Panc1 (cell line): Measurements from ENCODE around the gene GRIP1. TPM values are rescaled to one million over a fixed set of nuclear protein-coding genes. Genes with fewer than 3 reads are reported as not detected.

Experiments
- ATAC-seq: fragments of 200-7000 bp; cut with Tn5 transposase; 2 replicates; pipeline ENCODE4 v1.9.1; 2020; ENCODE audit warnings: mild to moderate bottlenecking, moderate library complexity
- BruUV-seq: library from RNA; stranded (reverse); fragments of 400-500 nt; replicated peaks from 2 replicates; lab custom pipeline; 2021; lab: Mats Ljungman, UMichigan
- CTCF ChIA-PET: fragments of 300-600 bp; sonication (Branson Sonifier 250); formaldehyde crosslinking; loops from one replicate; lab custom pipeline; 2022; ENCODE audit warnings: antibody characterized with exemption; lab: Charles Lee
- POLR2A ChIA-PET: fragments of 300-600 bp; sonication (Branson Sonifier 250); formaldehyde crosslinking; loops from one replicate; lab custom pipeline; 2022; ENCODE audit warnings: antibody characterized with exemption; lab: Charles Lee
- DNase-seq: peaks from one replicate; pipeline ENCODE4 v3.0.0-alpha.2; 2010; ENCODE audit warnings: low read depth, low spot score
- H3K27ac ChIP-seq: 2 replicates; pipeline ENCODE4 v1.5.1; 2011; ENCODE audit warnings: mild to moderate bottlenecking, low read length, inconsistent platforms
- H3K27me3 ChIP-seq: fragments of 200-500 bp; sonication (Bioruptor generic); 2 replicates; pipeline ENCODE4 v1.6.0; 2014; ENCODE audit warnings: low read length, inconsistent platforms; ENCODE audit not compliant: control insufficient read depth, insufficient read depth
- H3K36me3 ChIP-seq: fragments of 200-500 bp; sonication (Bioruptor generic); 2 replicates; pipeline ENCODE4 v1.5.1; 2014; ENCODE audit warnings: inconsistent platforms, mild to moderate bottlenecking, low read length, moderate library complexity; ENCODE audit not compliant: control insufficient read depth, insufficient read depth
- H3K4me1 ChIP-seq: 2 replicates; pipeline ENCODE4 v1.5.1; 2011; ENCODE audit warnings: inconsistent platforms, mild to moderate bottlenecking, low read length, moderate library complexity; ENCODE audit not compliant: control insufficient read depth, insufficient read depth
- H3K4me3 ChIP-seq, 2 experiments: 2 replicates each; pipeline ENCODE4 v1.5.1; 2011 to 2012; ENCODE audit warnings: low read depth in 2 of 2, low read length in 2 of 2, mild to moderate bottlenecking in 2 of 2, inconsistent platforms in 1 of 2, moderate library complexity in 1 of 2
- H3K9me3 ChIP-seq: fragments of 200-500 bp; sonication (Bioruptor generic); 2 replicates; pipeline ENCODE4 v1.5.1; 2014; ENCODE audit warnings: low read depth, mild to moderate bottlenecking, inconsistent platforms, low read length, moderate library complexity; ENCODE audit not compliant: control insufficient read depth, insufficient read depth
- POLR2AphosphoS5 ChIP-seq: IDR thresholded peaks from 2 replicates; pipeline ENCODE4 v1.6.1; 2012; ENCODE audit warnings: mild to moderate bottlenecking, low read depth, low read length, moderate library complexity
- SIN3A ChIP-seq: IDR thresholded peaks from 2 replicates; pipeline ENCODE4 v1.6.1; 2012; ENCODE audit warnings: low read depth, mild to moderate bottlenecking, low read length, moderate library complexity, borderline replicate concordance; ENCODE audit not compliant: insufficient read depth
- TCF7L2 ChIP-seq: IDR thresholded peaks from 2 replicates; pipeline ENCODE4 v1.6.1; 2011; ENCODE audit warnings: mild to moderate bottlenecking, low read depth, low read length, inconsistent platforms
- in situ Hi-C: cut with HindIII; loops from 2 replicates; pipeline ENCODE4 v1.10.0; 2016; ENCODE audit warnings: low sequenced_read_pairs, low pct_unique_long_range_greater_than_20kb
- intact Hi-C: fragments of 100-400 bp; cut with micrococcal nuclease; formaldehyde crosslinking; loops from one replicate; pipeline ENCODE4 v1.10.0; 2022; ENCODE audit not compliant: unreplicated experiment
- total RNA-seq: library from RNA; stranded (reverse); gene quantifications from one replicate; pipeline ENCODE4 v1.2.1, GENCODE V29; 2021; ENCODE audit not compliant: unreplicated experiment
- TF ChIP-seq, protein P1 (sequence below): fragments of 450-650 bp; IDR thresholded peaks from 2 replicates; pipeline ENCODE4 v1.5.1; 2017; ENCODE audit warnings: mild to moderate bottlenecking
- TF ChIP-seq, protein P2 (sequence below), 2 experiments: IDR thresholded peaks; 2 replicates each; pipeline ENCODE4 v1.6.1; 2011 to 2012; ENCODE audit warnings: low read depth in 2 of 2, control low read depth in 1 of 2, low read length in 1 of 2, mild to moderate bottlenecking in 1 of 2, moderate library complexity in 1 of 2; ENCODE audit not compliant: insufficient read depth in 1 of 2

GRIP1 gene
- total RNA-seq, 1 experiment from 2014 or later: 9.2 TPM

DNA sequence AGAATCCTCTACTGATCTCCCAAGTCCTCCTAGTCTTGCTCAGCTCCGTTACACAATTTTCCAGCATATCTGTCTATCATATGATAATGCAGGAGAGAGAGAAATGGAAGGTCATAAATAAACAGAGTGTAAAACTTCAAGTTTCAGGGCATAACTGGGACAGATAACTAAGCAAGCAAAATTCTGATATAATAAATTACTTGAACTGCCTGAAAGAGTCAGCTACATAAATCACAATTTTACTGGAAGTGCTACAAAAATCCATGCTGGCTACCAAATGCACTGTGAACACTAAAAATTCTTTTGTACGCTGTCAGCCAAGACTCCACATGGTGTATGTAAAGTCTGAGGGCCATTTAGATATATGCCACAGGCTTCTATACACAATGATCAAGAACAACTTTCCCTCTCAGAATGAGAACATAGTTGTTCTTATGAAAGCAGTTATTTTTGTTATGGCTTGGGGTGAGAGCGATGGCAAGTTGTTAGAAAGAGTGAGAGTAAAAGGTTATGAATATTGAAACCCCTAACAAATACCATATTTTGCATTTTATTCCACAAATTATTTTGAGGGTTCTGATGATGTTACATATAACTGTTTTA is 41.1 kb downstream of the GRIP1 start:
- Histone ChIP-seq H3K9me3 (no peaks in the 10 kb centered on the region), H3K27ac (no peak overlapping the region), H3K27me3 (no peaks in the 10 kb centered on the region), H3K36me3 (no peaks in the 10 kb centered on the region), H3K4me1 (no peaks in the 10 kb centered on the region), H3K4me3 (no peak overlapping the region)
- no TSS peak for BruUV-seq
- intact Hi-C loops (no loop called here), in situ Hi-C loops (no loop called here)
- TF ChIP-seq TCF7L2 (no peak), POLR2AphosphoS5 (no peak)
- TF ChIP-seq, protein P1, sequence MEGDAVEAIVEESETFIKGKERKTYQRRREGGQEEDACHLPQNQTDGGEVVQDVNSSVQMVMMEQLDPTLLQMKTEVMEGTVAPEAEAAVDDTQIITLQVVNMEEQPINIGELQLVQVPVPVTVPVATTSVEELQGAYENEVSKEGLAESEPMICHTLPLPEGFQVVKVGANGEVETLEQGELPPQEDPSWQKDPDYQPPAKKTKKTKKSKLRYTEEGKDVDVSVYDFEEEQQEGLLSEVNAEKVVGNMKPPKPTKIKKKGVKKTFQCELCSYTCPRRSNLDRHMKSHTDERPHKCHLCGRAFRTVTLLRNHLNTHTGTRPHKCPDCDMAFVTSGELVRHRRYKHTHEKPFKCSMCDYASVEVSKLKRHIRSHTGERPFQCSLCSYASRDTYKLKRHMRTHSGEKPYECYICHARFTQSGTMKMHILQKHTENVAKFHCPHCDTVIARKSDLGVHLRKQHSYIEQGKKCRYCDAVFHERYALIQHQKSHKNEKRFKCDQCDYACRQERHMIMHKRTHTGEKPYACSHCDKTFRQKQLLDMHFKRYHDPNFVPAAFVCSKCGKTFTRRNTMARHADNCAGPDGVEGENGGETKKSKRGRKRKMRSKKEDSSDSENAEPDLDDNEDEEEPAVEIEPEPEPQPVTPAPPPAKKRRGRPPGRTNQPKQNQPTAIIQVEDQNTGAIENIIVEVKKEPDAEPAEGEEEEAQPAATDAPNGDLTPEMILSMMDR: no peak
- TF ChIP-seq, protein P2, sequence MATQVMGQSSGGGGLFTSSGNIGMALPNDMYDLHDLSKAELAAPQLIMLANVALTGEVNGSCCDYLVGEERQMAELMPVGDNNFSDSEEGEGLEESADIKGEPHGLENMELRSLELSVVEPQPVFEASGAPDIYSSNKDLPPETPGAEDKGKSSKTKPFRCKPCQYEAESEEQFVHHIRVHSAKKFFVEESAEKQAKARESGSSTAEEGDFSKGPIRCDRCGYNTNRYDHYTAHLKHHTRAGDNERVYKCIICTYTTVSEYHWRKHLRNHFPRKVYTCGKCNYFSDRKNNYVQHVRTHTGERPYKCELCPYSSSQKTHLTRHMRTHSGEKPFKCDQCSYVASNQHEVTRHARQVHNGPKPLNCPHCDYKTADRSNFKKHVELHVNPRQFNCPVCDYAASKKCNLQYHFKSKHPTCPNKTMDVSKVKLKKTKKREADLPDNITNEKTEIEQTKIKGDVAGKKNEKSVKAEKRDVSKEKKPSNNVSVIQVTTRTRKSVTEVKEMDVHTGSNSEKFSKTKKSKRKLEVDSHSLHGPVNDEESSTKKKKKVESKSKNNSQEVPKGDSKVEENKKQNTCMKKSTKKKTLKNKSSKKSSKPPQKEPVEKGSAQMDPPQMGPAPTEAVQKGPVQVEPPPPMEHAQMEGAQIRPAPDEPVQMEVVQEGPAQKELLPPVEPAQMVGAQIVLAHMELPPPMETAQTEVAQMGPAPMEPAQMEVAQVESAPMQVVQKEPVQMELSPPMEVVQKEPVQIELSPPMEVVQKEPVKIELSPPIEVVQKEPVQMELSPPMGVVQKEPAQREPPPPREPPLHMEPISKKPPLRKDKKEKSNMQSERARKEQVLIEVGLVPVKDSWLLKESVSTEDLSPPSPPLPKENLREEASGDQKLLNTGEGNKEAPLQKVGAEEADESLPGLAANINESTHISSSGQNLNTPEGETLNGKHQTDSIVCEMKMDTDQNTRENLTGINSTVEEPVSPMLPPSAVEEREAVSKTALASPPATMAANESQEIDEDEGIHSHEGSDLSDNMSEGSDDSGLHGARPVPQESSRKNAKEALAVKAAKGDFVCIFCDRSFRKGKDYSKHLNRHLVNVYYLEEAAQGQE (IDR thresholded peaks at IDR 0.05; ENCODE audit: insufficient read depth in 1 of 2, low read depth in 2 of 2, low read length in 1 of 2): no peak
- no peak for ATAC-seq
- POLR2A ChIA-PET: no interaction called here
- CTCF ChIA-PET: interaction anchor here (0.5 kb wide), 1 partner anchor 370 kb away, joined by 3 read pairs; no protein-coding TSS in a partner anchor
- no peak for DNase-seq

DNA sequence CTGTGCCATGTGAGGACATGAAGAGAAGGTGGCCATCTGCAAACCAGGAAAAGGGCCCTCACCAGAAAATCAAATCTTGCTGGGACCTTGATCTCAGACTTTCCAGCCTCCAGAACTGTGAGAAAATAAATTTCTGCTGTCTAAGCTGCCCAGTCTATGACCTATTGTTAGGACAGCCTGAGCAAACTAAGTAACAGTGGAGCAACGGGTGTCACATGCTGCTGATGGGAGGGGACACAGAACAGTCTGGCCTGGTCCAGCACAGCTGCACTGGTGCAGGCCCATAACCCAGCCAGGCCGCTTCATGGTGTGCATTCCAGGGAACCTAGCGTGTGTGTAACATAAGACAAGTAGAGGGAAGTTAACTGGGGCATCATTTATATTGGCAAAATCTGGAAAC is 42.1 kb downstream of the GRIP1 start:
- Histone ChIP-seq H3K27ac (no peak overlapping the region), H3K27me3 (no peaks in the 10 kb centered on the region), H3K4me1 (no peaks in the 10 kb centered on the region), H3K4me3 (no peak overlapping the region), H3K9me3 (no peaks in the 10 kb centered on the region), H3K36me3 (no peaks in the 10 kb centered on the region)
- POLR2A ChIA-PET: no interaction called here
- intact Hi-C loops (no loop called here), in situ Hi-C loops (no loop called here)
- TF ChIP-seq, protein P2 (IDR thresholded peaks at IDR 0.05; ENCODE audit: insufficient read depth in 1 of 2, low read depth in 2 of 2, low read length in 1 of 2): no peak
- TF ChIP-seq SIN3A: no peak
- no peak for TF ChIP-seq POLR2AphosphoS5
- TF ChIP-seq, protein P1: no peak
- no peak for TF ChIP-seq TCF7L2
- no TSS peak for BruUV-seq
- CTCF ChIA-PET: no interaction called here
- no peak for ATAC-seq
- no peak for DNase-seq
